ENCODE results near the gene ITPK1. TPM values are rescaled to one million over a fixed set of nuclear protein-coding genes. Genes with fewer than 3 reads are reported as not detected.
"Not testable (repeated sequence)": the region's sequence is repeated elsewhere in the genome, so short reads cannot be mapped to it uniquely, and the experiment has no call there.

ITPK1 gene
- total RNA-seq: 100 to 1,000 TPM in 3 of 10 donors, 10 to 100 TPM in 7; 67.5 to 152 (median 92.7) TPM
- 100 to 1,000 TPM in 1 of 2 donors, 10 to 100 TPM in 1; 47.1 to 108 TPM for polyA plus RNA-seq
- long read RNA-seq, donor 1, full-length matches to known transcripts: 52 of 165 reads
- long read RNA-seq, donor 1, partial matches to known transcripts: 70 of 165 reads
- long read RNA-seq, donor 1, other reads (novel, unspliced or antisense): 43 of 165 reads
- long read RNA-seq, donor 2, full-length matches to known transcripts: 62 of 166 reads
- long read RNA-seq, donor 2, partial matches to known transcripts: 60 of 166 reads
- long read RNA-seq, donor 2, other reads (novel, unspliced or antisense): 44 of 166 reads
- long read RNA-seq, donor 3, full-length matches to known transcripts: 13 of 109 reads
- long read RNA-seq, donor 3, partial matches to known transcripts: 63 of 109 reads
- long read RNA-seq, donor 3, other reads (novel, unspliced or antisense): 33 of 109 reads

DNA sequence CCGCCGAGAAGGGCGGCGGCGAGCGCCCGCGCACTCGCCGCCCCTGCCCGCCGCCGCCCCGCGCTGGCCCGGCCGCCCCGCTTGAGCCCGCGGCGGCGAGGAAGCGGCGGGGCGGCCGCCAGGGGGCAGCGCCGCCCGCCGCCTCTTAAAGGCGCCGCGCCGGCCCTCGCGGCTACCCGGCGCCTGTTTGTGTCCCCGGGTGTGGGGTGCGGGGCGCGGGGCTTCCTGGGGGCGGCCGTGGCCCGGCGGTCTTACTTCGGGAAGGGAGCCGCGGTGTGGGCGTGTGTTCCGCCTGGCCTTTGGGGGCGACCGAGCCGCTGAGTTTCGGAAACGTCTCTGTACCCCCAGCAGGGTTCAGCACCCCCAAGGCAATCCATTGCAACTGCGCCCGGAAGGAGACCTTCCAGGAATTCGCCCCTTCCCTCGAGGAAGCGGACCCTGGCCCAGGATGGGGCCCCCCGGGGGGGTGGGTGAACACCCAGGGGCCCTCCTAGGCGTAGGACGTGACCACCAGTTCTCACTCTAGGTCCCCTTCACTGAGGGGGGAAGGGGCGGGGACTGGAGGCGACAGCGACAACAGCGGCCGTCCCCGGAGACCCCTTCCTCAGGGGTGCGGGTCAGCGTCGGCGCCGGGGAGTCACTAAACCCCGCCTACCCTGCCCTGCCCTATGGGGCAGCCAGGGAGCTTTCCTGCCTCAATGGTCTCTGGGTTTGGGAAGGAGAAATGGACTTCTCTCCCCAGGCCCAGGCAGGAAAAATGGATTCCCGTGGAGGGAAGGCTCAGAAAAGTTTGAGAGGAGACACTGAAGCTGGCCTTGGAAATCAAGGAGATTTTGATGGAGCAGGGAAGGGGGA lies at the start of gene ITPK1:
Gene ITPK1, minus strand, starts transcription at position 105 of the 855 bp plus-strand sequence. CDS start 762 bp downstream, outside the sequence.
- no peaks in the 10 kb centered on the region for H3K9me3 ChIP-seq
- no peaks in the 10 kb centered on the region for H3K36me3 ChIP-seq
- H3K4me1 ChIP-seq: peaks cover 15 to 56% (median 34%) of the 10 kb centered on the region in 9 donors
- TF ChIP-seq CTCF (IDR thresholded peaks at IDR 0.05): peak in 8 of 9 donors; percentile 10 to 50 (median 30)
- peak within 1 kb of the TSS; percentile 93 to 99 (median 98) for H3K27ac ChIP-seq
- 1% methylated on average over 62 to 77 of the region's 77 CpGs for WGBS, 2 donors
- intact Hi-C loops (cut with DNase I): loop anchor here in 4 of 10 donors (2.0 to 10.0 kb wide), 3 partner anchors 23 to 101 kb away; no protein-coding TSS in a partner anchor
- peak within 1 kb of the TSS; percentile 52 to 95 (median 86) for H3K4me3 ChIP-seq
- DNase-seq (peak; percentile 42 to 64), ATAC-seq (peak; percentile 39 to 63 (median 54))
- H3K27me3 ChIP-seq: no peaks in the 10 kb centered on the region

DNA sequence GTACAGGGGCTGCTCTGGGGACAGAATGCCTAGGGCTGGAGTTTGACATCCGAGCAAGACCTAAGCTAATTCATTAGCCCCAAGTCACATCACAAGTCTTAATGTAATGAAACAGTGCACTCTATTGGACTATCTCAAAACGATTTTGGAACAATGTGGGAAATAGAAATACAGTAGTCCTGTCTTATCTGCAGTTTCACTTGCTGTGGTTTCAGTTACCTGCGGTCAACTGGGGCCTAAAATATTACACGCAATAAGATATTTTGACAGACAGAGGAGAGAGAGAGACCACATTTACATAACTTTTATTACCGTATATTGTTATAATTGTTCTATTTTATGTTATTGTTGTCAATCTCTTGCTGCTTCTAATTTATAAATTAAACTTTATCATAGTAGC lies 47.8 kb upstream of the ITPK1 start:
- intact Hi-C loops (cut with DNase I): no loop called here
- no peak for TF ChIP-seq CTCF (IDR thresholded peaks at IDR 0.05)
- H3K4me3 ChIP-seq: no peak overlapping the region
- H3K9me3 ChIP-seq: peaks cover 0 to 2% (median 0%) of the 10 kb centered on the region in 11 donors
- H3K4me1 ChIP-seq: no peaks in the 10 kb centered on the region
- no peak for ATAC-seq
- no peak overlapping the region for H3K27ac ChIP-seq
- H3K36me3 ChIP-seq: no peaks in the 10 kb centered on the region
- no peaks in the 10 kb centered on the region for H3K27me3 ChIP-seq
- no peak for DNase-seq
- WGBS, 2 donors: 65 to 80% methylated on average over 5 of the region's 5 CpGs

DNA sequence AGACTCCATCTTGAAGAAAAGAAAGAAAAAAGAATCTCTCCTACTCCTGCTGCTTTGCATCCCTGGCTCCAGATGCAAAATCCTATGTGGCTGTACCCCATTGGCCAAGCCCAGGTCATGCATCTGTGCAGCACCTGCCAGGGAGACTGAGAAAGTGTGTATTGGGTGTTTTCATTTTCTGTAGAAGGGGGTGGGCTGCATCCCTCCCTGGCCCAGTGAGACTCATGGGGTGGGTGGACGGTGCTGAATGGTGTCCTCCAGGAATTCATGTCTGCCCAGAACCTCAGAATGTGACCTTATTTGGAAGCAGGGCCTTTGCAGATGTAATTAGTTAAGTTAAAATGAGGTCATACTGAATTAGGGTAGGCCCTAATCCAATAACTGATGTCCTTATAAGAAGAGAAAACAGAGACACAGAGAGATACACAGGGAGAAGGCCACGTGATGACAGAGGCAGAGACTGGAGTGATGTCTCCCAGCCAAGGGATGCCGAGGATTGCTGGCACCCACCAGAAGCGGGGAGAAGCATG lies 45.8 kb upstream of the ITPK1 start:
- TF ChIP-seq CTCF (IDR thresholded peaks at IDR 0.05): no peak
- 54 to 58% methylated on average over 4 of the region's 4 CpGs for WGBS, 2 donors
- no peaks in the 10 kb centered on the region for H3K36me3 ChIP-seq
- ATAC-seq (no peak), DNase-seq (no peak)
- no peaks in the 10 kb centered on the region for H3K27me3 ChIP-seq
- peaks cover 0 to 2% (median 0%) of the 10 kb centered on the region in 11 donors for H3K9me3 ChIP-seq
- no peak overlapping the region for H3K27ac ChIP-seq
- no peak overlapping the region for H3K4me3 ChIP-seq
- intact Hi-C loops (cut with DNase I): no loop called here
- H3K4me1 ChIP-seq: no peaks in the 10 kb centered on the region

- WGBS, 2 donors: 36 to 37% methylated on average over 4 of the region's 4 CpGs
- peaks cover 0 to 2% (median 0%) of the 10 kb centered on the region in 11 donors for H3K9me3 ChIP-seq
- no peak overlapping the region for H3K4me3 ChIP-seq
- TF ChIP-seq CTCF (IDR thresholded peaks at IDR 0.05): peak in 6 of 9 donors; percentile 21 to 45 (median 34)
- DNase-seq (no peak), ATAC-seq (no peak)
- H3K36me3 ChIP-seq: no peaks in the 10 kb centered on the region
- no peaks in the 10 kb centered on the region for H3K4me1 ChIP-seq
- H3K27ac ChIP-seq: no peak overlapping the region
- intact Hi-C loops (cut with DNase I): no loop called here
- no peaks in the 10 kb centered on the region for H3K27me3 ChIP-seq
These were observed 44.7 kb upstream of the ITPK1 start for GRCh38 chr14:93160353-93160801.

- ATAC-seq; H3K27ac ChIP-seq; H3K27me3 ChIP-seq; H3K36me3 ChIP-seq; intact Hi-C loops (cut with DNase I); H3K4me1 ChIP-seq; H3K9me3 ChIP-seq; DNase-seq; H3K4me3 ChIP-seq: not testable (repeated sequence)
- 58 to 70% methylated on average over 5 of the region's 5 CpGs for WGBS, 2 donors
These were observed 44.1 kb upstream of the ITPK1 start for GRCh38 chr14:93159625-93160352.

DNA sequence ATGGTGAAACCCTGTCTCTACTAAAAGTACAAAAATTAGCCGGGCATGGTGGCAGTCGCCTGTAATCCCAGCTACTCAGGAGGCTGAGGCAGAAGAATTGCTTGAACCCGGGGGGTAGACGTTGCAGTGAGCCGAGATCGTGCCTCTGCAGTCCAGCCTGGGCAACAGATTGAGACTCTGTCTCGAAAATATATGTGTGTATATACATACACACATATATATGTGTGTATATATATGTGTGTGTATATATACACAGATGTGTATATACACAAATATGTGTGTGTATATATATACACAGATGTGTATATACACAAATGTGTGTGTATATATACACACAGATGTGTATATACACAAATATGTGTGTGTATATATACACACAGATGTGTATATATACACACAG lies 42.6 kb upstream of the ITPK1 start:
- WGBS, 2 donors: 93 to 94% methylated on average over 7 of the region's 7 CpGs
- ATAC-seq; intact Hi-C loops (cut with DNase I): not testable (repeated sequence)

More for the DNA sequence above, 42.6 kb upstream of the ITPK1 start:
- H3K27me3 ChIP-seq, H3K36me3 ChIP-seq, H3K9me3 ChIP-seq, H3K4me1 ChIP-seq, H3K4me3 ChIP-seq, H3K27ac ChIP-seq, DNase-seq: not testable (repeated sequence)

All from heart right ventricle (tissue), 16 donors.